Mesenchymal stem cell (in vitro differentiated cells and primary cell): ENCODE data around the gene SNN.
A peak's percentile ranks its signal among the peaks of the same experiment; 100 is the strongest.

Source experiments
- DNase-seq: peaks from one replicate; pipeline ENCODE4 v3.0.0-alpha.2; 2013
- H2AFZ ChIP-seq: one replicate; pipeline ENCODE4 v1.6.1; 2013; ENCODE audit warnings: low read depth, mild to moderate bottlenecking, control low read depth, inconsistent platforms, low read length, moderate library complexity
- H2AK5ac ChIP-seq: 2 replicates; pipeline ENCODE4 v1.6.1; 2013; ENCODE audit warnings: low read length, moderate library complexity, mild to moderate bottlenecking, inconsistent platforms; ENCODE audit not compliant: severe bottlenecking
- H2BK120ac ChIP-seq: one replicate; pipeline ENCODE4 v1.6.1; 2013; ENCODE audit warnings: low read depth, mild to moderate bottlenecking, inconsistent platforms, low read length, moderate library complexity
- H2BK12ac ChIP-seq, 2 experiments: one replicate each; pipeline ENCODE4 v1.6.1; 2013; ENCODE audit warnings: inconsistent platforms in 2 of 2, low read length in 2 of 2, mild to moderate bottlenecking in 2 of 2, moderate library complexity in 2 of 2, control low read depth in 1 of 2
- H2BK15ac ChIP-seq: one replicate; pipeline ENCODE4 v1.6.1; 2013; ENCODE audit warnings: mild to moderate bottlenecking, low read depth, inconsistent platforms; ENCODE audit not compliant: poor library complexity, severe bottlenecking
- H2BK5ac ChIP-seq: 2 replicates; pipeline ENCODE4 v1.6.1; 2013; ENCODE audit warnings: low read depth, mild to moderate bottlenecking, low read length, control low read depth, inconsistent platforms; ENCODE audit not compliant: poor library complexity, severe bottlenecking
- H3K14ac ChIP-seq, 2 experiments: one replicate each; pipeline ENCODE4 v1.6.1; 2013; ENCODE audit warnings: inconsistent platforms in 2 of 2, low read length in 2 of 2, control low read depth in 1 of 2, mild to moderate bottlenecking in 1 of 2, moderate library complexity in 1 of 2
- H3K18ac ChIP-seq, 2 experiments: one replicate each; pipeline ENCODE4 v1.6.1; 2013; ENCODE audit warnings: inconsistent platforms in 2 of 2, low read length in 2 of 2, control low read depth in 1 of 2, low read depth in 1 of 2, mild to moderate bottlenecking in 1 of 2
- H3K23ac ChIP-seq, 2 experiments: one replicate each; pipeline ENCODE4 v1.6.1; 2013; ENCODE audit warnings: inconsistent platforms in 2 of 2, low read length in 2 of 2, mild to moderate bottlenecking in 2 of 2, moderate library complexity in 2 of 2, control low read depth in 1 of 2
- H3K27ac ChIP-seq: 2 replicates; pipeline ENCODE4 v1.5.1; 2013; ENCODE audit warnings: mild to moderate bottlenecking, moderate library complexity, low read length, control low read depth, inconsistent platforms; ENCODE audit not compliant: poor library complexity, severe bottlenecking
- H3K27me3 ChIP-seq, 2 experiments: 2 replicates each; pipeline versions ENCODE4 v1.6.1 to v1.7.0; 2013; ENCODE audit warnings: low read length in 2 of 2, mild to moderate bottlenecking in 2 of 2, moderate library complexity in 2 of 2, control low read depth in 1 of 2, inconsistent platforms in 1 of 2; ENCODE audit not compliant: control insufficient read depth in 1 of 2, insufficient read depth in 1 of 2
- H3K36me3 ChIP-seq, 2 experiments: 2 replicates each; pipeline versions ENCODE4 v1.6.1 to v1.7.0; 2013; ENCODE audit warnings: low read length in 2 of 2, control low read depth in 1 of 2, inconsistent platforms in 1 of 2, low read depth in 1 of 2, mild to moderate bottlenecking in 1 of 2; ENCODE audit not compliant: insufficient read depth in 2 of 2, control insufficient read depth in 1 of 2
- H3K4ac ChIP-seq, 2 experiments: one replicate each; pipeline ENCODE4 v1.6.1; 2013; ENCODE audit warnings: inconsistent platforms in 2 of 2, low read length in 2 of 2, mild to moderate bottlenecking in 2 of 2, moderate library complexity in 2 of 2, control low read depth in 1 of 2, low read depth in 1 of 2
- H3K4me1 ChIP-seq: 2 replicates; pipeline ENCODE4 v1.6.1; 2013; ENCODE audit warnings: low read depth, low read length, control low read depth; ENCODE audit not compliant: control insufficient read depth, insufficient read depth
- H3K4me2 ChIP-seq: 2 replicates; pipeline ENCODE4 v1.6.1; 2013; ENCODE audit warnings: low read length, mild to moderate bottlenecking, inconsistent platforms; ENCODE audit not compliant: poor library complexity, severe bottlenecking
- H3K4me3 ChIP-seq, 2 experiments: 2 replicates each; pipeline versions ENCODE4 v1.5.1 to v1.7.0; 2013; ENCODE audit warnings: low read length in 2 of 2, mild to moderate bottlenecking in 2 of 2, control low read depth in 1 of 2, low read depth in 1 of 2; ENCODE audit not compliant: insufficient read depth in 1 of 2
- H3K79me1 ChIP-seq: replicated peaks from 2 replicates; pipeline ENCODE4 v1.6.1; 2013; ENCODE audit warnings: mild to moderate bottlenecking, control low read depth, low read length, inconsistent platforms; ENCODE audit not compliant: poor library complexity, severe bottlenecking
- H3K9ac ChIP-seq: 2 replicates; pipeline ENCODE4 v1.7.0; 2013; ENCODE audit warnings: mild to moderate bottlenecking, low read length, moderate library complexity
- H3K9me3 ChIP-seq: 2 replicates; pipeline ENCODE4 v1.7.0; 2013; ENCODE audit warnings: mild to moderate bottlenecking, low read length; ENCODE audit not compliant: control insufficient read depth
- H4K8ac ChIP-seq: one replicate; pipeline ENCODE4 v1.6.1; 2013; ENCODE audit warnings: inconsistent platforms, mild to moderate bottlenecking, low read length, moderate library complexity
- H4K91ac ChIP-seq: one replicate; pipeline ENCODE4 v1.6.1; 2013; ENCODE audit warnings: mild to moderate bottlenecking, low read length, inconsistent platforms
- WGBS: methylation state at CpG from one replicate; pipeline ENCODE4 v1.1.7; 2013; ENCODE audit warnings: mixed read lengths; 5-methylcytosine and 5-hydroxymethylcytosine counted together

The SNN gene

GRCh38 chr16:11699234-11699894 is 31.1 kb downstream of the SNN start:
- no peaks in the 10 kb centered on the region for H3K27me3 ChIP-seq
- no peak overlapping the region for H2AFZ ChIP-seq
- H2AK5ac ChIP-seq, result no peak overlapping the region
- H3K14ac ChIP-seq, result no peak overlapping the region
- no peak overlapping the region for H3K23ac ChIP-seq
- no peak overlapping the region for H3K27ac ChIP-seq
- WGBS, result 87% methylated on average over 10 of the region's 10 CpGs
- no peak for DNase-seq
- H3K79me1 ChIP-seq, result peaks cover 30% of the 10 kb centered on the region
- no peak overlapping the region for H3K9ac ChIP-seq
- peaks cover 42 to 76% of the 10 kb centered on the region in 2 experiments for H3K36me3 ChIP-seq
- no peak overlapping the region for H4K8ac ChIP-seq
- H3K4me2 ChIP-seq, result no peak overlapping the region
- H3K9me3 ChIP-seq, result no peaks in the 10 kb centered on the region
- H3K4me3 ChIP-seq, result no peak overlapping the region
- H3K18ac ChIP-seq, result no peak overlapping the region
- H2BK12ac ChIP-seq, result no peak overlapping the region
- H4K91ac ChIP-seq, result no peak overlapping the region
- no peak overlapping the region for H2BK5ac ChIP-seq
- peaks cover 6% of the 10 kb centered on the region for H3K4me1 ChIP-seq
- no peak overlapping the region for H2BK15ac ChIP-seq
- H2BK120ac ChIP-seq, result no peak overlapping the region
- H3K4ac ChIP-seq, result no peak overlapping the region

- Histone ChIP-seq H3K18ac (no peak overlapping the region), H2AK5ac (no peak overlapping the region), H3K14ac (no peak overlapping the region), H3K23ac (no peak overlapping the region), H3K4ac (no peak overlapping the region), H3K79me1 (peaks cover 26% of the 10 kb centered on the region), H3K27ac (no peak overlapping the region), H2BK5ac (no peak overlapping the region), H3K9me3 (no peaks in the 10 kb centered on the region), H2BK15ac (no peak overlapping the region), H2BK120ac (no peak overlapping the region), H2BK12ac (no peak overlapping the region), H2AFZ (no peak overlapping the region), H3K36me3 (peaks cover 36 to 66% of the 10 kb centered on the region in 2 experiments), H3K4me1 (peaks cover 6% of the 10 kb centered on the region), H3K27me3 (no peaks in the 10 kb centered on the region), H3K4me2 (no peak overlapping the region), H3K9ac (no peak overlapping the region), H4K8ac (no peak overlapping the region), H3K4me3 (no peak overlapping the region), H4K91ac (no peak overlapping the region)
- WGBS, result 72% methylated on average over 6 of the region's 9 CpGs
- peak; percentile 69 for DNase-seq
Measured at GRCh38 chr16:11700264-11701029, 32.2 kb downstream of the SNN start.

GRCh38 chr16:11705311-11706025 is 37.2 kb downstream of the SNN start:
- no peak overlapping the region for H3K27ac ChIP-seq
- H3K27me3 ChIP-seq, result no peaks in the 10 kb centered on the region
- H3K4me3 ChIP-seq, result no peak overlapping the region
- DNase-seq, result no peak
- no peak overlapping the region for H3K18ac ChIP-seq
- H2BK120ac ChIP-seq, result no peak overlapping the region
- H2BK5ac ChIP-seq, result no peak overlapping the region
- H4K91ac ChIP-seq, result no peak overlapping the region
- peaks cover 10 to 24% of the 10 kb centered on the region in 2 experiments for H3K36me3 ChIP-seq
- no peak overlapping the region for H3K14ac ChIP-seq
- no peaks in the 10 kb centered on the region for H3K9me3 ChIP-seq
- no peak overlapping the region for H3K4ac ChIP-seq
- H3K4me1 ChIP-seq, result peaks cover 4% of the 10 kb centered on the region
- H2BK15ac ChIP-seq, result no peak overlapping the region
- no peak overlapping the region for H3K23ac ChIP-seq
- no peak overlapping the region for H4K8ac ChIP-seq
- H3K79me1 ChIP-seq, result peaks cover 10% of the 10 kb centered on the region
- no peak overlapping the region for H3K4me2 ChIP-seq
- 95% methylated on average over 5 of the region's 6 CpGs for WGBS
- H2BK12ac ChIP-seq, result no peak overlapping the region
- no peak overlapping the region for H3K9ac ChIP-seq
- H2AK5ac ChIP-seq, result no peak overlapping the region
- no peak overlapping the region for H2AFZ ChIP-seq

- Histone ChIP-seq H3K27me3 (no peaks in the 10 kb centered on the region), H3K4ac (no peak overlapping the region), H3K36me3 (peaks cover 8 to 28% of the 10 kb centered on the region in 2 experiments), H3K4me3 (no peak overlapping the region), H2BK15ac (no peak overlapping the region), H3K18ac (peak overlapping the region in 1 of 2 experiments; percentile 6), H3K9ac (no peak overlapping the region), H2AFZ (no peak overlapping the region), H3K79me1 (peaks cover 7% of the 10 kb centered on the region), H2BK120ac (no peak overlapping the region), H2BK5ac (no peak overlapping the region), H3K9me3 (no peaks in the 10 kb centered on the region), H3K4me2 (no peak overlapping the region), H3K14ac (no peak overlapping the region), H3K23ac (no peak overlapping the region), H3K4me1 (peaks cover 5% of the 10 kb centered on the region), H2BK12ac (no peak overlapping the region), H3K27ac (no peak overlapping the region), H4K91ac (no peak overlapping the region), H2AK5ac (no peak overlapping the region), H4K8ac (no peak overlapping the region)
- no peak for DNase-seq
- WGBS, result 84% methylated on average over 5 of the region's 5 CpGs
Measured at GRCh38 chr16:11706180-11706742, 38.0 kb downstream of the SNN start.
